Activated CD4-positive, alpha-beta T cell treated with anti-CD3 and anti-CD28 coated beads, Interleukin-2, amount 50 U/mL, for 4 hours (primary cell): ENCODE results near the gene S100Z.
A peak's percentile ranks its signal among the peaks of the same experiment; 100 is the strongest.
"Not testable (repeated sequence)": the region's sequence is repeated elsewhere in the genome, so short reads cannot be mapped to it uniquely, and the experiment has no call there.

Source experiments
- DNase-seq, 2 experiments: peaks; one replicate each; pipeline ENCODE4 v3.0.0-alpha.2; 2020

Gene S100Z

DNA sequence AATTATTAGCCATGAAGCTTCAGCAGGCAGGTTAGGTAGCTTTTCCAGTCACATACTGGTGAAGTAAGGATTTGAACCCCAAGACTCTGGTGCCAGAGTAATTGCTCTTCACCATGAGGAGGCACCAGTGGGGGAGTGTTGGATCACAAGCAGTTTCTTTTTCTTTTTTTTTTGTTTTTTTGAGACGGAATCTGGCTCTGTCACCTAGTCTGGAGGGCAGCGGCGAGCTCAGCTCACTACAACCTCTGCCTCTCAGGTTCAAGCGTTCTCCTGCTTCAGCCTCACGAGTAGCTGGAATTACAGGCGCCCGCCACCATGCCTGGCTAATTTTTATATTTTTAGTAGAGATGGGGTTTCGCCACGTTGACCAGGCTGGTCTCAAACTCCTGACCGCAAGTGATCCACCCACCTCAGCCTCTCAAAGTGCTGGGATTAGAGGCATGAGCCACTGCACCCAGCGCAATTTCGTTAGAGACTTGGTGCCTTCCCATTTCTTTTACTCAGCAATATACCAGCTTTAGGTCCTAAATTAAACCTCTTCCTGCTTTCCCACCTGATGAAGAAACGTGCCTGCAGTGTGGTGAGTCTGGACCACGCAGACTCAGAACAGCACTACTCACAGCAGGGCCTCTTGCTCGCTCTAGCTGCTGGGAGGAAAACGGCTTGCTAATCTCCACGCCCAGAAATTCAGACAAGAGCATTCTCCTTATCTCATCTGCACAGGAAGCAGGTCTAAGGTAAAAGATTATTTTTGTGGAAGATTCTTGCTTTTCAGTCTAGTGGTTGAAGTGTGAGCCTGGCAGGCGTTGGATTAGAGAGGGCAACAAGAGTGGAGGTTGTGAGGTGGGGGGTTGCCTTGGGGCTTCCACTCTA, at the start of gene S100Z:
TSS of gene S100Z (plus strand) at position 596 of the 873 bp plus-strand sequence. CDS start 25,346 bp downstream, outside the sequence.
- peak in 1 of 2 experiments; percentile 7 for DNase-seq

- DNase-seq: no peak
Measured at GRCh38 chr5:76800579-76800978, 49.2 kb upstream of the S100Z start.

- DNase-seq: no peak
Measured at GRCh38 chr5:76801159-76801802, 48.5 kb upstream of the S100Z start.

DNA sequence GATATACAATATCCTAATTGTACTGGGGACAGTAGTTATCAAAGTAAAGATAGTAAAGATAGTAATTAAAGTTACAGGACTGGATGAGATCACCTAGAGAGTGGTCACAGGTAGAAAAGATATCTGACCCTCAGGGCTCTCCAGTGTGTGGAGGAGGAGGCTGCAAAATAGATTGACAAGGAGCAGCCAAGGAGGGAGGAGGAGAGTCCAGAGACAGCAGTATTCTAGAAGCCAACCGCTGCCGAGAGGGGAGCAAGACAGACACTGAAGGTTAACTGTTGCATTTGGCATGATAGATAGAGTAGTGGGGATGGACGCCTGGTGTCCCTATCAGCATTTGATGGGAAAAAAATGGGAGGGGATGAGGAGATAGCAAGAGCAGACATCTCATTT, 48.0 kb upstream of the S100Z start:
- no peak for DNase-seq

DNA sequence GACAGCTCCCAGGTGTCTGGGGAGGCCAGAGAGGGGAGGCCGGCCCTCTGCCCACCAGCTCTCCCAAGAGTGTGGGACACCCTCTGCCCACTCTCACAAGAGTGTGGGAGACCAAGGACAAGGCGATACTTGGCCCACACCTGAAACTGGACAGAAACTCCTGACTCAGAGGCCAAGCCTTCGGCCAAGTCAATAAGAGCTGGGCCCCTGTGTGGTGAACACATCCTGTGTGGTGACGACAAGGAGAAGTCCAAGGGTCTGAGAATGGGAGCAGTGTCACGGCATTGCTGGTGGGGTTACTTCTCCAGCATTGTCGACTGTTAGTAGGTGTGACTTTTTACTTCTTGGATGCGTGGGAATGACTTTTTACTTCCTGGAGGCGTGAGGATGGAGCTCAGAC, 45.5 kb upstream of the S100Z start:
- DNase-seq: no peak

DNA sequence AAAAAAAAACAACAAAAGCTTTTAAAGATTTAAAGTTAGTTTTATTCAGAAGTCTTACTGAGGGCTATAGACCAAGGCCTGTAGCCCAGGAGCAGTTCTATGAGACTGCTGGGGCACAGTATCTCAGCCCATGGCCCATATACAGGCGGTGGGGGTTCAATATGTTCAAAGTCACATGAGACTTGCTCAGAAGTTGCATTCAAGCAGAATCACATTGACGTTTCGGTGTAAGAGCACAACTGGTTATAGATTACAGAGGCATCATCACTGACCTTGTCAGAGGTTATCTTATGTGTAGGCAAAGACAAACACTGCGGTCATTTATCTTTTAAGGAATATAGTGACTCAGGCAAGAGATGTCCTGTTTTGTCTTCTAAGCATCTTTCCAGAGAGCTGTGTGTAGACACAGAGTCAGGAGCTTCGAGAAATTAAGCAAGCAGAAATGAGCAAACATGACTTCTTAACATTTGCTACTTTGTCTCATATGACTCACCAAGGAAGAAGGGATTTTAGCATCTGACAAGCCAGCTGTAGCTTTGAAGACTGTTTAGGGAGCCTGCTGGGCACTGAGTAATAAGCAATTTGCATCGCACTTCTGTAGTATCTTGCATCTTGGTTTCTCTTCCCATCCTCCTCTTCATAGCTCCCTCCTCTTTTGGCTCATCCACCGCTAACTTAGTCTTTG, 43.9 kb upstream of the S100Z start:
- no peak for DNase-seq

GRCh38 chr5:76807296-76807695, 42.5 kb upstream of the S100Z start:
- DNase-seq: no peak

DNA sequence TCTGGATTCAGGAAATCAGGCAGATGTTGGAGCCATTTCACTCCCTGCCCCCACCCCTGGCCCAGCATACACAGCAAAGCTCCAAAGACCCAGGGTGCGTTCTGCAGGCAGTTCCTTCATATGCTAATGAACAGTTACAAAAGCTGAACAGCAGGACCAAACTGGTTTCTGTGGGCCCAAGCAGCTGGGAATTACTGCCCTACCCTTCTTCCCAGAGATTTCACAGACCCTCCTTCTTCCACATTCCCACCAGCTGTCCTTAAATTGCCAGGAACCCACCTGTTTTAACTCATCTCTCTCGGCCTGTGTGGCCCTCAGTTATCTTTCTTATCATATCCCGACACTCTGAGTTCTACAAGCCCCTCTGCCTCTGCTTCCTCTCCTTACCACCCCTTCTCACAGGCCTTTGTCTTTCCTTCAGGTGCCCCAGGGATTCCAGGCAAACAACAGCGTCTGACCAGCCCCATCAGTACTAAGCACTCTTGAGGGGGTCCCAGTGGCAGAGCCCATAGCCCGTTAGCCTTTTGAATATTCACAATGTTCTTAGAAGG, 41.6 kb upstream of the S100Z start:
- no peak for DNase-seq

GRCh38 chr5:76809141-76809540, 40.7 kb upstream of the S100Z start:
- no peak for DNase-seq

DNA sequence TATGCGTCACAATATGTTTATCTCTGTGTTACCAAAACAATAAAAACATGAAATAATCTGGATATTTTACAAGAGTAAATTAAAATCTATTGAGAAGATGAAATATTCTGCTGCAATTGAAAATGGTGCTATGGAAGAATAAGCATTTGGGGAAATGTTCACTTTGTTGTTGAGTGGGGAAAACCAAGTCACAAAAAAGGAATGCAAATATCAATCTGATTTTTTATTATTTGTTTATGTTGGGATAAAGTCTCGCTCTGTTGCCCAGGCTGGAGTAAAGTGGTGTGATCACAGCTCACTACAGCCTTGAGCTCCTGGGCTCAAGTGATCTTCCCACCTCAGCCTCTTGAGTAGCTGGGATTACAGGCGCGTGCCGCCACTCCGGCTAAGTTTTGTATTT, 39.6 kb upstream of the S100Z start:
- DNase-seq: no peak

- no peak for DNase-seq
Measured at GRCh38 chr5:76811214-76811613, 38.6 kb upstream of the S100Z start.

GRCh38 chr5:76812209-76812608, 37.6 kb upstream of the S100Z start:
- not testable (repeated sequence) for DNase-seq

DNA sequence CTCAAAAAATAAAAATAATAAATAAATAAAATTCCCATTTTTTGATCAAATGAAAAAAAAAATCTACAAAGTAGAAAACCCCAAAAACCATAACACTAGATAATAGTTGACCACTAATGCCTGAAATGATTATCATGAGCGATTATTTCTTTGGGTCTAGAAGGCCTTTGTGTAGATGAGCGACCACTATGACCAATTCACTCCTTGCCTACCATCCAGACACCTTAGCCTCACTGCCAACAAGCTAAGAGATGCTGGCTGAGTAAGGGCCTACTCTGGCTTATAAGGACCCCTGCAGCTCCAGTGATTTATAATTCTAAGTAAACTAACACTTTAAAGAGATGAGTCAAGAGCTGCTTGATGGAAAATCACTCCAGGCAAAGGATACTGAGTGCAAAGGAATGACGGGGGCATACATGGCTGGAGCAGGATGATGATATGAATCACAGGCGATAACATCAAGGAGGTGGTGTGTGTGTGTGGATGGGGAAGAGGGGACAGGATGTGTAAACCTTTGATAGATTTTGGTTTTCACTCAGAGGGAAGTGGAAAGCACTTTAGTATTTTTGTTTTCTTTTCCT, 35.7 kb upstream of the S100Z start:
- DNase-seq: no peak

GRCh38 chr5:76816110-76816831, 33.5 kb upstream of the S100Z start:
- DNase-seq: no peak

DNA sequence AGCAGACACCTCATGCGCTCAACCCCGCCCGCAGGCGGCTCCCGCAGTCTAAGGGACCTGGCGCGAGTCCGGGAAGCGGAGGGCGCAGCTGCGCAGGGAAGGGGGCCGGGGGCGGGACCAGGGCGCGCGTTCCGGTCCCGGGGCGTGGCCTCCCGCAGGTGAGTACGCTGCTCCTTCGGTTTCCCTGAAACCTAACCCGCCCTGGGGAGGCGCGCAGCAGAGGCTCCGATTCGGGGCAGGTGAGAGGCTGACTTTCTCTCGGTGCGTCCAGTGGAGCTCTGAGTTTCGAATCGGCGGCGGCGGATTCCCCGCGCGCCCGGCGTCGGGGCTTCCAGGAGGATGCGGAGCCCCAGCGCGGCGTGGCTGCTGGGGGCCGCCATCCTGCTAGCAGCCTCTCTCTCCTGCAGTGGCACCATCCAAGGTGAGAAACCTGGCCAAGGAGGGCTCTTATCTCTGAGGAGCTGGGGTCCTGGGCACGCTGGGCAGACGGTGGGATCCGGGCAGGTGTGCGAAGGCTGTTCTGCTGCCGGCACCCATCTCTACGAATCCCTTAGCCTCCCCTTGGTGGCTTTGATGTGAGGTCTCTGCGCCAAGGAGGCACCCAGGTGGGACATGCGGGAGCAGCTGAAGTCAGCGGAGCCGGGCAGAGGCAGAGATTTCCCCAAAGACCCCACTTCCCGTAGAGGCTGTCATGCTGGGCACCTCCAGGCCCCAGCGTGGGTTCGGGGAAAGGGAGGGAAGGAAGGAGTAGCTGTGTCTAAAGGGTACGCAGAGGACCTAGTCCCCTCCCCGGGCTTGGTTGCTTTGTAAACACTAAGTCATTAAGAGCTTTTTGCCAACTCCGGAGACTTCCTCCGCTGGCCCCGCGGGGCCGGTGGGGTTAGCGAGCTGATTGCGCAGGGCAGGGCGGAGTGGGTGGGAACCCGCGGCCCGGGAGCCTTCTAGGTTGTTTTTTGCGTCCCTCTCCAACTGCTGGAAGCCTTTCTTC, 30.7 kb upstream of the S100Z start, which contains the start of gene F2RL1:
TSS of gene F2RL1 (plus strand) at position 187 of the 988 bp plus-strand sequence. CDS start at position 340, 153 bp downstream.
- DNase-seq: peak; percentile 39 to 47

DNA sequence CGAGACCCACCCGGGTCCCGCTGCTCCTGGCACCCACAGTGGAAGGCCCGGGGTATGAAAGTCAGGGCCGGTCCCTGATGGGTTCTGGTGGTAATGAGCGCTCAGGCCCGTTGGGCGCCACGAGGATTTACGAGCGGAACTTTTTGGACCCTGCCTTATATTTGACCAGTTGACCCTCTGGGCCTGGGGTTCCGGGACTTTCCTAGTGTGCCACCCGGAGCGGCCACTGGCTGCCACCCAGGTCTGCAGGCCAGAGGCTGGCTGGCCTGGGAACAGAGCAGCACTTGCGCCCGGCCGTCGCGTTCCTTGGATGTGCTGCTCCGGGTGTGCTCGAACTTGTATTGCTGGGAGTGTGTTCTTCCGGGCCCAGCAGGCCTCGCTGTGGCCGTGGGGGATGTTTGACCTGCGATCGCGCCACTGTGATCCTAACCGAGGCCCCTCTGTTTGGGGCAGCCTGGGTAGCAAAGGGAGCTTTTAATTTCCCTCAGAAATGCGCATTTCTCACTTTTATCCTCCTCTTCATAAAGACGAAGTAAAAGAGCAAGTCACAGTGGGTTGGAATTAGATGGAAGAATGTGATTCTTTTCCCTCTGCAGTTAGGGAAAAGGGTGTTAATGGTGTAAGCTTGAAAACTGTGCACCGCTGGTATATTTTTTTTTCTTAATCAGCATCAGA, 29.8 kb upstream of the S100Z start:
- DNase-seq: no peak

DNA sequence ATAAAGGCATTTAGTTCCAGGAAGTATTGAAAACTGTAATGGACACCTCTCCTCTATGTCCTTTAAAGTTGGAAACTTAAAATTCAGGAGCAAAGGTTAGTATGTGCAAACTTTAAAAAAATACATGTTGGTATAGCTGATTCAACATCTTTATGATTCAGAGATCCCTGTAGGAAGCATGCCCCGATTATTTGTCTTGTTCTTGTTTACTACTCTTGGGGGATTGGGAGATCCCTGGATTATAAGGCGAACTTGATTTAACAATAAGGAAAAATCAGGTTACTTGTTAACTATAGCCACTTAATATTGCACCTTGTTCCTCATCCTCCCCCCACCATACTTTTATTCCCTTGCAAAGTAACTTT, 29.3 kb upstream of the S100Z start:
- DNase-seq: no peak

DNA sequence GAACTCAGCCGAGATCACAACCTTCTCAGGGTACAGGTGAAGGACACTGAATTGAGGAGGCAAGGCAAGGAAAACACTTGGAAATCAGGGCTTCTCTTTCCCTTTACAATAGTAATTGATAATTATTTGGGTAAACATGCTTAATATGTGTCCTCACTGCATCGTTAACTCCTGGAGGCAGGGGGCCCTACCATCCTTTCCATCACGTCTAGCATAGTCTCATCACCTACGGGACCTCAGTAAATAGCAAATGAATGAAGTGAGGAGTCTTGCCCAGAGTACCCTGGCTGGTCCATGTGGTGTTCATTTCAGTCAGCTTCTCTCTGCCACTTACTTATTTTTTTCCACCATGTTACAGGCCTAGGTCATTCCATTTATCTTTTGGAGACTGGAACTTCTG, 28.7 kb upstream of the S100Z start:
- DNase-seq: no peak

GRCh38 chr5:76822105-76822731, 27.6 kb upstream of the S100Z start:
- not testable (repeated sequence) for DNase-seq

- DNase-seq: not testable (repeated sequence)
Measured at GRCh38 chr5:76826416-76826815, 23.4 kb upstream of the S100Z start.
